Ramos (cell line): ENCODE measurements around the gene MEF2C.
"Not testable (repeated sequence)": the region's sequence is repeated elsewhere in the genome, so short reads cannot be mapped to it uniquely, and the experiment has no call there.

Experiments
- in situ Hi-C: fragments of 300-500 bp; cut with MboI; formaldehyde crosslinking; loops from one replicate; pipeline ENCODE4 v1.14.3; 2022; ENCODE audit warnings: low sequenced_read_pairs; ENCODE audit not compliant: unreplicated experiment

The MEF2C gene

DNA sequence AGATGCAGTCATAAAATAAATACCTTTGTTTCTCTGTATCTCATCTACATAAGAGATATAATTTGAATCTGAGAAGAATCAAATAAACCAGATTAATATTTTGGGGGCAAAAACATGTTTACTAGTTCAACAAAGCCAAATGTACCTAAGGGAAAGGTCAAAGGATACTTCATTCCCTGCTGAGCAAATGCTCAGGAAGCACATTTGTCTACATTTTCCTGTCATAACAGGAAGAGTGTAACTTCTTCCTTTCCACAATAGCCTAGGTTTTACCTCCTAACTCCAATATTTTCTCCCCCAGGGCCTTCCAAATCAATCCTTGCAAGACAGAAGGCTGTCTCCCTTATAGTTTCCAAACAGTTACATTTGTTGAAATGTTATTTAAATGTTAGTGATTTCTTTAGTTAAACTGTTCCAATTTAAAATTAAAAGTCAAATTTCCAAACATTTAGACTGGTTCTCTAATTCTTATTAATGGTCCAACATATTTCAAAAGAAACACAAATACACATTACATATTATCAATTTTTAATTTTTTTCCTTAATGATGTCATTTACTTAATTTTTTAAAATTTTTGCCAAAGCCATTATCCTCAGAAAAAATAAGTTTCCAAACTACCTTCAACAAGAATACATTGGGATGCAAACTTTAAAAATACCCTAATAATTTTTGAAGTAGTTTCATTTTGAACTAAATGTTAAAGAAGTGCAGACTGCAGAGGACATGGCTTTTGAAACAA lies 67.8 kb downstream of the MEF2C start:
- in situ Hi-C loops, result no loop called here

DNA sequence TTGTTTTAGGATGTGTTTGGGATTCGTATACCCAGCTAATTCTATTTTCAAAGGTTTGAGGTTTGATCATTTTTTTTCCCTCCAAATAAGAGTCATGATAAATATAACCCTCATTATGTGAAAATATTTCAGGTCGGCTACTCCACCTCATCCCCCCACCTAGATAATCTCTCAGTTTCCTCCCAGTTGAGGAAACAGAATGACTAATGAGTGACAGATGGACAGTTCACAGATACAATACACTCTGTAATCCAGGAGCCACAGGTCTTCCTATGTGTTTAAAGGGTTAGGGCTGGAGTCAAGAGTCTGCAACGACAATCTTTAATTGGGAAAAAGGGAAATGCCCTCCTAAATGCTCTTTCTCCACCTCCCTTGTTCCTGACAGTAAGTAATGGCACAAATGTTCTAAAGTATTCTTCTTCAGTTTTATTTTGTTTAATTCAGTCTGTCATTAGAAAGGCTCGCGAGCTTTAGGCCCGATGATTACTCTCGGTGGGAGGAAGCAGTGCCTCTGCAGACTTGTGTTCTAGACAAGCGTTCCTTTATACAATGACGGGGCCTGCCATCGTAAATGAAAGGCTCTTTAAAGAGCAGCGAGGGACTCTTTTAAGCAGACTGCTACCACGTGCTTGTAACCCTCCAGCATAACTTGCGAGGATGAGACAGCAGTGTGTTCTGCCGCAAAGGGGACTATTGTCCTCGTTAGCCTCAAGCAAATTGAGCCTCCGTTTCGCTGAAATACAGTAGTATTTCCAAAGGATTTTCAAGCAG lies 69.0 kb downstream of the MEF2C start:
- in situ Hi-C loops, result no loop called here

GRCh38 chr5:88813244-88813643 lies 69.7 kb downstream of the MEF2C start:
- in situ Hi-C loops, result no loop called here

DNA sequence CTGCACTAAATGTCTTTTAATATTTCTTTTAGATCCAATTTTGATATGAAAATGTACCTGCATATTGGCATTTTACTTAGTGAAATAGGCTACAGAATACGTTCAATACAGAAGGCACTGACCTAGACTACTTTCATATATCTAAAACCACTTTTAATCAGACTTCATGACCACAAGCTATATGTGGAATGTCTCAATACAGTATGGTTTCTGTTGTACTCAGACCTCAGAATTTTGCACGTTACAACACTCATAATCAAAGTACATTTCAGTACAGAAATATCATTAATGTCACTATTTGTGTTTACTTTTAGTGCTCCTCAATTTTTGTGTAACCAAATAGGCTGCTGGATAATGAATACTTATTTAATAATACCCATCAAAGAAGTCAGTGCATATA lies 74.8 kb downstream of the MEF2C start:
- in situ Hi-C loops, result no loop called here

DNA sequence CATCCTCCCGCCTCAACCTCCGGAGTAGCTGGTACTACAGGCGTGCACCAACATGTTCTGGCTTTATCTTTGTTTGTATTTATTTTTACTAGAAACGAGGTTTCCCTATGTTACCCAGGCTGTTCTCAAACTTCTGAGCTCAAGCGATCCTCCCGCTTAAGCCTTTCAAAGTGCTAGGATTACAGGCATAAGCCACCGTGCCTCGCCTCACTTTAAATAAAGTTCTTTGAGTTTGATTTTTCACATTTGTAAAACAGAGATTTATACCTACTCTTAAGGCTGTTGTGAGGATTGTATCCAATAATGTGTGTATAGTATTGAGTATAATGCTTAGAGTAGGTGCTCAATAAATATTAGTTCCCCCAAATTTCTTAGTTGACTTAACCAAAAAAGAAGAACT lies 75.7 kb downstream of the MEF2C start:
- in situ Hi-C loops, result no loop called here

DNA sequence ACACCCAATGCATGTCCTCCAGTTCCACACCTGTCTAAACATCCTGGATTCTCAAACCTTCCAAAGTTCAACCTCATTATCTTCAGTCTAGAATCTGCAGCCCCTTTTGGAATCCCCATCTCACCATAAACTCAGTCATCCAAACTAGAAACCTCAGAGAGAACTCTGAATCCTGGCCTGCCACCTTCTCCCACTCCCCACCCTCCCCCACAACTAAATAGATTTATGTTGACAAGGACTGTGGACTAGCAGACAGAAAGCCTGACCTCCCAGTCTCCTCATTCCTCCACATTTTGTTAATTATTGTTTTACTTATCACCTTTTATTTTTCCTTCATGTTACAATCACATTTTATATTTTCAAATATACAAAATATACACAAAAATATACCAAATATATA lies 76.6 kb downstream of the MEF2C start:
- in situ Hi-C loops, result no loop called here

- in situ Hi-C loops, result no loop called here
Measured at GRCh38 chr5:88805151-88805784, 77.7 kb downstream of the MEF2C start.

DNA sequence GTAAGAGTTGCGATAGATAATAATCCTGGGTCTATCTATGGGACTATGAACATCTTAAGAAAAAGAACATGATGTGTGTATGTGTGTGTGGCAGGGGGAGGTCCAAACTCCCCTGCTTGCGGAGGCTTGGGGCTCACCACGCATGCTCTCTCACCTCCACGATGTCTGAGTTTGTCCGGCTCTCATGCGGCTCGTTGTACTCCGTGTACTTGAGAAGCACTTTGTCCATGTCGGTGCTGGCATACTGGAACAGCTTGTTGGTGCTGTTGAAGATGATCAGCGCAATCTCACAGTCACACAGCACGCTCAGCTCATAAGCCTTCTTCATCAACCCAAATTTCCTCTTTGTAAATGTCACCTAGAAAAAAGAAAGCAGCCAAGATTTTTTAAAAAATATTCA lies 78.5 kb downstream of the MEF2C start:
- in situ Hi-C loops, result no loop called here

DNA sequence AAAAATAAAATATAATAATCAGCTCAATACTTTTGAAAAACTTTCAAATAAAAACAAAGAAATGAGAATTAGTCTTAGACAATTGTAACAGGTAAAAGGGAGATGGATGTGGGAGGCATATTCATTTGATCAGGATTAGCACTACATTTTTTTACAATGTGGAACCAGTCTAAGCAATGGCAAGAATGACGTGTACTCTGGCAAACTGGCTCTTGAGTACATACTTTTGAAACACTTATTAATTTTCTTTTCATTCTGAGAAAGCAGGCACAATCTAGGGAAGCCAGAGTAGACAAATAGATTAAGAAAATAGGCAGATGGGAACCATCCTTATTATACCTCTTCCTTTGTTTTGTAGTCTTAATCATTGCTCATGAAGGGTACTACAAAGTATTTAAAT lies 79.7 kb downstream of the MEF2C start:
- in situ Hi-C loops, result no loop called here

DNA sequence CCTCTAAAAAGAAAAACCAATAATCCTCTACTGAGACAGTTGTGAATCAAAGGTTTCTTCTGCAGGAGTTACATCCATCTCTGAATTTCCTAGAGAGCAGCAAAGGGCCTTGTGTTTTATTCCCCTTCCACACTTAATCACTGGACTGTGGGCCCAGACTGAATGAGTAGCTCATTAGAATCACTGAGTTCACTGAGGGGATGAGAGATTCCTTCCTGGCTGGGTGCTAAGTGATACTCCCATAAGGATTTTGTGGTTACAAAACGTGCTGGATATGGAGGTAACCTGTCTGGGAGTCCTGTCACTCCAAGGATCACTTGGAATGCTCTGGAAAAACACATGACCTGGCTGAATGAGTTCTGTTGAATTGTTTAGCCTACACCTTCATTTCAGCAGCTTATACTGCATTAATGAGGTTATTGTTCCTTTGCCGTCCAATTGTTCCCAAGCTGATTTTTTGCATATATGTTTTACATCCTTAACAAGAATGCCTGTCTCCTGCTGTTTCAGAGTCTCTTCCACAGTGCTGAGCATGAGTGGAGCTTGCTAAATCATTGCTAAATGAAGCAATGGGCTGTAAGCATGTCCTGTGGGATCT lies 82.9 kb downstream of the MEF2C start:
- in situ Hi-C loops, result no loop called here

- in situ Hi-C loops, result not testable (repeated sequence)
Measured at GRCh38 chr5:88798933-88799332, 84.1 kb downstream of the MEF2C start.

DNA sequence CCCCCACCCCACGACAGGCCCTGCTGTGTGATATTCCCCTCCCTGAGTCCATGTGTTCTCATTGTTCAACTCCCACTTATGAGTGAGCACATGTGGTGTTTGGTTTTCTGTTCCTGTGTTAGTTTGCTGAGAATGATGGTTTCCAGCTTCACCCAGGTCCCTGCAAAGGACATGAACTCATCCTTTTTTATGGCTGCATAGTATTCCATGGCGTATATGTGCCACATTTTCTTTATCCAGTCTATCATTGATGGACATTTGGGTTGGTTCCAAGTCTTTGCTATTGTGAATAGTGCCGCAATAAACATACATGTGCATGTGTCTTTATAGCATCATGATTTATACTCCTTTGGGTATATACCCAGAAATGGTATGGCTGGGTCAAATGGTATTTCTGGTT lies 89.2 kb downstream of the MEF2C start:
- in situ Hi-C loops, result not testable (repeated sequence)

- in situ Hi-C loops, result no loop called here
Measured at GRCh38 chr5:88792144-88792840, 90.7 kb downstream of the MEF2C start.

DNA sequence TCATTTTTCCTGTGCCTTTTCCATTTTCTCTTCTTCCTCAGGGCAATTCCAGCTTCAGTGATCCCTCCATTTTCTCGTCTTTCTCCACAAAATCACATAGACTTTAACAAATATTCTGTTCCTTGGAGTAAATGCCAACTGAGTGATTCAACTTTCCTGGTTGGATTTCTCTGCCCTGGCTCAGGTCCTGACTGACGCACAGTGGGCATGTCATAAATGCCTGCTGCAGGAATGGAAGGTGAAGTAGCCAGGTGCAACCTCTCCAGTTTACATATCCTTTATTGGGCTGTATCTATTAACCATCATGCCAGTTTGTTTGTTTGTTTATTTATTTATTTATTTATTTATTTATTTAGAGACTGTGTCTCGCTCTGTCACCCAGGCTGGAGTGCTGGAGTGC lies 95.1 kb downstream of the MEF2C start:
- in situ Hi-C loops, result no loop called here

DNA sequence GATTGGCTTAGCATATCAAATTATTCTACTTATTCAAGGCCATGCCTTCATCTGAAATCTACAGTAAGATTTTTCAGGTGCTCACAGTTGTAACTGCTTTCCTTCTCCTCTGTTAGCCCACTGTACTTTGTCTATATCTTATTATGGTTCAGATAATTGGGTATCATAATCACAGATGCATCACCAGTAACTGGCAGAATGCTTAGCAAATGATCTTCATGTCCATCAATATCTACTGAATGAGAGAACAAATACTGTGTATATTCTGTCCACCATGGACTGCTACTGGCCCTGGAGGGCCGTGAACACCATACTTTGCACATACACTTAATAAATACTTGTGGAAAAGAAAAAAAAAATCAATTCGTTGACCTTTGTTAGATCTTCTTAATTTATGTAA lies 96.2 kb downstream of the MEF2C start:
- in situ Hi-C loops, result no loop called here

GRCh38 chr5:88785746-88786565 lies 97.0 kb downstream of the MEF2C start:
- in situ Hi-C loops, result no loop called here

DNA sequence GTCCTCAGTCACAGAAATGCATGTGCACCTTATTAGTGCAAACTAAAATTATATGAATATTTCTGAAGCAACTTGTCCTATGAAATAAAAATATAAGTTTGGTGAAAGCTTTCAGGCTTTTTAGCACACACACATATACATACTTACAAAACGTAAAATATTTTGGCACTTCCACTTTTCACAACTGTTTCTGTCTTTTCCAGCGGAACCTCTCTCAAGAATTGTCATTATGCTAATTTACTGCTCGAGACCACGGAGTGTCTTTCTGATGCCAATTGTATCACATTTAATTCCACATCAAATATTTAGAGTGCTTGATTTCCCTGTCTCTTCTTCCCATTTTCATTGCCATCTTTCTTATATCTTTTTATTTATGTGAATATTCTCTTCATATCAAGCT lies 100.4 kb downstream of the MEF2C start:
- in situ Hi-C loops, result no loop called here

DNA sequence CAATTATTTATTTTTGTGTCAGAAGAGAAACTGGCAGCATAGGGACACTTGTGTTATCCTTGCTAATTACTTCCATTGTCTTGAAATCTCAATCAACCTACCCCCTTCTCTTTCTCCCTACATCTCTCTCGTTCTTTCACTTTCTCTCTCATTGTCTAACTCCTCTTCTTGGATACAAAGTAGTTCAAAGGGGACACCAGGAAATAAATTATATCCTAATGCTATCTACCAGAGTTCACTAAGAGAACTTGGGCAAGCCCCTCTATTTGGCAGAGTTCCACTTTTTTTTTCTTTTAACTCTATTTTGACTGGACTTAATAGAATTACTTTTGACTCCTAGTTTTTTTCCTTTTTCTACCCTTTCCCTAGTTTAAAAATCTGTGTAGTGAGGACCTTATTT lies 102.2 kb downstream of the MEF2C start:
- in situ Hi-C loops, result no loop called here

DNA sequence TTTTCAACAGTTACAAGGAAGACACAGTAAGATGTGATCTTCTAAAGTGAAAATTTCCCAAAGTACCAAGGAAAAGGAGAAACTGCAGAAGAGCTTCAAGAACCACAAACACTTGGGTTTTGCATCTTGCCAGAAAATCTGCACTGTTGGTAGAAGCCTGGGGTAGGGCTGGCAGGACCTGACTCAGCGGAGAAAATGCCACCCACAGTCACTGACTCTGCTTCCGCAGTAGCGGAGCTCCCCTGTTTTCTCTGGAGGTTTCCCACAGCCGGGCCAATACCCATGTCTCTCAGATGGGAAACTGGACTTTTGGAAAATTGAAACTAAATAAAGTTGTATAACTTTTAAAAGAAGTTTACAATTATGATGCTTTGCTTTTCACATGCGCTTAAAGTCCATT lies 104.2 kb downstream of the MEF2C start:
- in situ Hi-C loops, result no loop called here

- in situ Hi-C loops, result no loop called here
Measured at GRCh38 chr5:88776692-88777091, 106.3 kb downstream of the MEF2C start.
